Gastrocnemius medialis (tissue), 4 donors: ENCODE data around the gene RAN.

Experiments
- CTCF ChIP-seq, 5 experiments: fragments of 450-650 bp in 3 of 5; fragments of 200-600 bp in 2 of 5; sonication (generic) in 2 of 5; IDR thresholded peaks in 4 of 5; conservative IDR thresholded peaks in 1 of 5; 1 replicate in 4 of 5; 2 replicates in 1 of 5; pipeline ENCODE4 v1.5.1; 2016 to 2019; ENCODE audit warnings: antibody characterized with exemption in 5 of 5, mild to moderate bottlenecking in 3 of 5, moderate library complexity in 3 of 5
- POLR2A ChIP-seq, 2 donors: fragments of 450-650 bp; IDR thresholded peaks; one replicate each; pipeline ENCODE4 v1.6.1; 2017; ENCODE audit warnings: antibody characterized with exemption in 2 of 2, mild to moderate bottlenecking in 2 of 2, moderate library complexity in 2 of 2

- no peak for TF ChIP-seq POLR2A (IDR thresholded peaks at IDR 0.05)
- TF ChIP-seq CTCF (IDR thresholded peaks at IDR 0.05 in 4 of 5, conservative IDR thresholded peaks at IDR 0.05 in 1 of 5): no peak
Observed at GRCh38 chr12:130880411-130880885, 8.6 kb downstream of the RAN start.
